T-helper 1 cell (primary cell): ENCODE data around the gene GON4L.
"Not testable (repeated sequence)": the region's sequence is repeated elsewhere in the genome, so short reads cannot be mapped to it uniquely, and the experiment has no call there.

Source experiments
- DNase-seq, 5 donors: peaks; one replicate each; pipeline ENCODE4 v3.0.0-alpha.2; 2012 to 2020

GON4L gene

GRCh38 chr1:155813672-155814071 is 43.3 kb downstream of the GON4L start:
- no peak for DNase-seq

- no peak for DNase-seq
These were observed 44.1 kb downstream of the GON4L start for GRCh38 chr1:155812878-155813277.

GRCh38 chr1:155809088-155809487 is 47.9 kb downstream of the GON4L start:
- no peak for DNase-seq

- DNase-seq = no peak
These were observed 55.9 kb downstream of the GON4L start for GRCh38 chr1:155801149-155801548.

GRCh38 chr1:155795618-155796017 is 61.4 kb downstream of the GON4L start:
- not testable (repeated sequence) for DNase-seq

- no peak for DNase-seq
These were observed 62.3 kb downstream of the GON4L start for GRCh38 chr1:155794605-155795245.

GRCh38 chr1:155793213-155793612 is 63.8 kb downstream of the GON4L start:
- no peak for DNase-seq

- no peak for DNase-seq
These were observed 79.4 kb downstream of the GON4L start for GRCh38 chr1:155777582-155777981.

GRCh38 chr1:155776414-155776813 is 80.6 kb downstream of the GON4L start:
- peak in 1 of 5 donors; percentile 66 for DNase-seq

GRCh38 chr1:155773221-155773620 is 83.8 kb downstream of the GON4L start:
- DNase-seq = no peak

- no peak for DNase-seq
These were observed 87.8 kb downstream of the GON4L start for GRCh38 chr1:155769257-155769656.

GRCh38 chr1:155767399-155767989 is 89.5 kb downstream of the GON4L start:
- DNase-seq = not testable (repeated sequence)

- DNase-seq = not testable (repeated sequence)
These were observed 93.0 kb downstream of the GON4L start for GRCh38 chr1:155763989-155764388.

- DNase-seq = not testable (repeated sequence)
These were observed 93.8 kb downstream of the GON4L start for GRCh38 chr1:155763090-155763815.

- no peak for DNase-seq
These were observed 95.1 kb downstream of the GON4L start for GRCh38 chr1:155761736-155762405.

GRCh38 chr1:155760751-155761475 is 96.1 kb downstream of the GON4L start:
- no peak for DNase-seq

GRCh38 chr1:155759966-155760630 is 96.9 kb downstream of the GON4L start:
- no peak for DNase-seq

- DNase-seq = not testable (repeated sequence)
These were observed 98.0 kb downstream of the GON4L start for GRCh38 chr1:155759017-155759416.

GRCh38 chr1:155748141-155748540 is 108.9 kb downstream of the GON4L start:
- DNase-seq = not testable (repeated sequence)

GRCh38 chr1:155747586-155747985 is 109.4 kb downstream of the GON4L start:
- not testable (repeated sequence) for DNase-seq

GRCh38 chr1:155745284-155746228 is 111.5 kb downstream of the GON4L start:
- peak; percentile 81 to 94 (median 85) for DNase-seq
